Thyroid gland (tissue), 4 donors: ENCODE measurements around the gene RBM23. TPM values are rescaled to one million over a fixed set of nuclear protein-coding genes. Genes with fewer than 3 reads are reported as not detected.

Source experiments
- DNase-seq, 2 donors: peaks; one replicate each; pipeline ENCODE4 v3.0.0-alpha.2; 2019
- H3K27ac ChIP-seq, 3 donors: fragments of 200-600 bp; sonication (generic); 1 replicate in 2 of 3; 2 replicates in 1 of 3; pipeline ENCODE4 v1.5.1; 2016 to 2019; ENCODE audit warnings: mild to moderate bottlenecking in 1 of 3, moderate library complexity in 1 of 3
- H3K27me3 ChIP-seq: fragments of 200-600 bp; sonication (generic); one replicate; pipeline ENCODE4 v1.5.1; 2019
- H3K36me3 ChIP-seq, 2 donors: fragments of 200-600 bp; sonication (generic); one replicate each; pipeline ENCODE4 v1.5.1; 2016 to 2019
- H3K4me1 ChIP-seq, 2 donors: fragments of 200-600 bp; sonication (generic); one replicate each; pipeline ENCODE4 v1.5.1; 2017 to 2019
- H3K4me3 ChIP-seq, 3 donors: fragments of 200-600 bp; sonication (generic); replicated peaks in 1 of 3; 1 replicate in 2 of 3; 2 replicates in 1 of 3; pipeline ENCODE4 v1.5.1; 2016; ENCODE audit warnings: mild to moderate bottlenecking in 1 of 3
- H3K9me3 ChIP-seq: fragments of 200-600 bp; sonication (generic); one replicate; pipeline ENCODE4 v1.5.1; 2017
- CTCF ChIP-seq, 6 experiments: fragments of 200-600 bp in 3 of 6; fragments of 450-650 bp in 3 of 6; sonication (generic) in 3 of 6; IDR thresholded peaks; one replicate each; pipeline ENCODE4 v1.5.1; 2016 to 2019; ENCODE audit warnings: antibody characterized with exemption in 6 of 6, mild to moderate bottlenecking in 2 of 6, inconsistent platforms in 1 of 6, moderate library complexity in 1 of 6
- POLR2A ChIP-seq, 2 donors: fragments of 450-650 bp; IDR thresholded peaks; one replicate each; pipeline ENCODE4 v1.6.1; 2017; ENCODE audit warnings: antibody characterized with exemption in 2 of 2, mild to moderate bottlenecking in 2 of 2, moderate library complexity in 1 of 2
- WGBS, 2 donors: methylation state at CpG; one replicate each; pipeline ENCODE4 v1.1.5; 2017; 5-methylcytosine and 5-hydroxymethylcytosine counted together
- intact Hi-C: fragments of 100-400 bp; cut with DNase I; formaldehyde crosslinking; loops from one replicate; pipeline ENCODE4 v1.15.1; 2023
- total RNA-seq, 4 donors: library from RNA; depleted of rRNA; stranded (reverse); fragments of >200 nt; gene quantifications; one replicate each; pipeline ENCODE4 v1.2.3, GENCODE V29; 2016

RBM23 gene
- total RNA-seq, 4 donors from 2014 or later: 157 to 1,409 (median 683) TPM

GRCh38 chr14:22901799-22902198 lies 17.1 kb downstream of the RBM23 start:
- Histone ChIP-seq H3K4me3 (no peak overlapping the region), H3K4me1 (peaks cover 4 to 8% of the 10 kb centered on the region in 2 donors), H3K27me3 (no peaks in the 10 kb centered on the region), H3K27ac (no peak overlapping the region), H3K9me3 (no peaks in the 10 kb centered on the region), H3K36me3 (peaks cover 60 to 61% of the 10 kb centered on the region in 2 donors)
- no peak for DNase-seq
- intact Hi-C loops: no loop called here
- WGBS, 2 donors: 94 to 96% methylated on average over 7 of the region's 7 CpGs
- no peak for TF ChIP-seq CTCF (IDR thresholded peaks at IDR 0.05)
- TF ChIP-seq POLR2A (IDR thresholded peaks at IDR 0.05): no peak

DNA sequence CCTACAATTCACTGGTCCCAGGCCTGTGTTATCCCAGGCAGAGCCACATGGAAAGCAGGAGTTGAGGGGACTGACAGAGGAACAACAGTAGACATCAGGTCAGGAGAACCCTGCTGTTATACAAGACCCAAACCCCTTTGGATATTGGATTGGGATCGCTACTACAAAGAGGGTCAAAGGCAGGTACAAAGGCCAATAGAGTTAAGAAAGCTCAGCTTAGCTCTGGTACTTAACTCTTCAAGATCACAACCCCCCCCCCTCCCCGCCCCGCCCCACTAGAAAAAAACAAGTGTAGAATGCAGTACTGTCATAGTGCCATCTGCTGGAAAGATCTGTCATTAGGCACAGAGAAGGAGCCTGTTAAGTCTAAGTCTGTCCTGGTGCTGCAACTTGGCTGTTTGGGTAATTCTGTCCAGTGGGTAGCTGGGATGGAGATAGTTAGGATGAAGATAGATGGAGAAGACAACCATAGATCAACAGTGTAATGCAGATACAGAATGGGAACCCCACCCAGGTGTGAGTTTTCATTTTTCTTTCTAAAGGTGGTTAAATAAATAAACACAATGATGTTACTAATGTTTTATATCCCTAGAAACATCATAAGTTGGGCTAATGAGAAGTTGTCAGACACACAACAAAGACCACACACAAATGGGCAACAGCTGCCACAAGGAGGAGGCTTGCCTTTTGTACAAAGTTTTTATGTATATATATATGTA lies 18.7 kb downstream of the RBM23 start:
- intact Hi-C loops: no loop called here
- WGBS, 2 donors: 15 to 20% methylated on average over 3 of the region's 3 CpGs

GRCh38 chr14:22898302-22899090 lies 20.5 kb downstream of the RBM23 start:
- 82 to 83% methylated on average over 7 to 8 of the region's 8 CpGs for WGBS, 2 donors
- no peak overlapping the region for H3K4me3 ChIP-seq
- peaks cover 27 to 28% of the 10 kb centered on the region in 2 donors for H3K36me3 ChIP-seq
- peaks cover 7 to 15% of the 10 kb centered on the region in 2 donors for H3K4me1 ChIP-seq
- intact Hi-C loops: no loop called here
- H3K9me3 ChIP-seq: no peaks in the 10 kb centered on the region
- no peak overlapping the region for H3K27ac ChIP-seq
- no peaks in the 10 kb centered on the region for H3K27me3 ChIP-seq
- no peak for DNase-seq
- TF ChIP-seq POLR2A (IDR thresholded peaks at IDR 0.05): no peak
- no peak for TF ChIP-seq CTCF (IDR thresholded peaks at IDR 0.05)

More for the DNA sequence above, 18.7 kb downstream of the RBM23 start:
- peak; percentile 35 to 50 for DNase-seq
- Histone ChIP-seq H3K9me3 (no peaks in the 10 kb centered on the region), H3K27me3 (no peaks in the 10 kb centered on the region), H3K4me1 (peaks cover 7 to 15% of the 10 kb centered on the region in 2 donors), H3K27ac (peak overlapping the region in 1 of 3 donors; percentile 34), H3K4me3 (no peak overlapping the region), H3K36me3 (peaks cover 45% of the 10 kb centered on the region in 2 donors)
- TF ChIP-seq CTCF (IDR thresholded peaks at IDR 0.05) (peak in 4 of 6 experiments; percentile 42 to 70 (median 50)), POLR2A (IDR thresholded peaks at IDR 0.05) (no peak)

- DNase-seq: no peak
- no peak overlapping the region for H3K4me3 ChIP-seq
- TF ChIP-seq CTCF (IDR thresholded peaks at IDR 0.05) (no peak), POLR2A (IDR thresholded peaks at IDR 0.05) (no peak)
- H3K36me3 ChIP-seq: peaks cover 18 to 20% of the 10 kb centered on the region in 2 donors
- peaks cover 7 to 15% of the 10 kb centered on the region in 2 donors for H3K4me1 ChIP-seq
- WGBS, 2 donors: 95 to 100% methylated on average over 1 of the region's 1 CpG
- intact Hi-C loops: no loop called here
- H3K9me3 ChIP-seq: no peaks in the 10 kb centered on the region
- H3K27ac ChIP-seq: peak overlapping the region in 1 of 3 donors; percentile 50
- H3K27me3 ChIP-seq: no peaks in the 10 kb centered on the region
Observed at GRCh38 chr14:22897357-22897756, 21.6 kb downstream of the RBM23 start.

DNA sequence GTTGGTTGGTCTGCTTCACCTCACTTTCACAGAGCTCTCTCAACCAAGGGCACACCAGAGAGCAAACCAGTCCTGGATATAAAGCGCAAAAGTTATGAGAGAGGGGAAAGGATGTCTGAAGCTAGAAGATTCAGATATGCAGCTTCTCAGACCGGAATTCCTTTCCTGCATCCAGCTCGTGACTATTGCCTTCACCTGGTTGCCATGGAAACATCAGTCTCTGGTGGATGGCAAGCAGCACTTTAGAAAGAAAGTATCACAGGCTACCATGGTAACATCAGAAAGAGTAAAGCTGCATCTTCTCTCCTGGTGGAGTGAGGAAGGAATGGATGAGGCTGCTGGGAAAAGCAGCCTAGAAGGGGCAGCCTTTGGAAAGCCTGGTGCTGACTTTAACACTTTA lies 22.2 kb downstream of the RBM23 start:
- H3K27ac ChIP-seq: peak overlapping the region in 2 of 3 donors; percentile 36 to 50
- intact Hi-C loops: no loop called here
- no peak overlapping the region for H3K4me3 ChIP-seq
- peaks cover 7 to 15% of the 10 kb centered on the region in 2 donors for H3K4me1 ChIP-seq
- no peak for DNase-seq
- no peaks in the 10 kb centered on the region for H3K9me3 ChIP-seq
- WGBS, 2 donors: 23 to 33% methylated on average over 3 of the region's 3 CpGs
- peak in 1 of 2 donors; percentile 28 for TF ChIP-seq POLR2A (IDR thresholded peaks at IDR 0.05)
- TF ChIP-seq CTCF (IDR thresholded peaks at IDR 0.05): no peak
- no peaks in the 10 kb centered on the region for H3K27me3 ChIP-seq
- peaks cover 12 to 15% of the 10 kb centered on the region in 2 donors for H3K36me3 ChIP-seq
